Left ventricle myocardium superior (tissue), 1 donor: ENCODE measurements around the gene UNC79. TPM values are rescaled to one million over a fixed set of nuclear protein-coding genes. Genes with fewer than 3 reads are reported as not detected.
"Not testable (repeated sequence)": the region's sequence is repeated elsewhere in the genome, so short reads cannot be mapped to it uniquely, and the experiment has no call there.

Source experiments
- ATAC-seq: fragments of 200-7000 bp; cut with Tn5 transposase; one replicate; pipeline ENCODE4 v1.9.1; 2020; ENCODE audit warnings: mild to moderate bottlenecking, moderate library complexity
- DNase-seq: peaks from one replicate; pipeline ENCODE4 v3.0.0-alpha.2; 2020
- intact Hi-C: fragments of 100-400 bp; cut with micrococcal nuclease; formaldehyde crosslinking; loops from one replicate; pipeline ENCODE4 v1.11.0; 2022
- total RNA-seq: library from RNA; stranded (reverse); fragmentation: NEBNext Ultra II Directional; extraction: Animal tissue kit (Norgen Biotek cat#: 25700); gene quantifications from one replicate; pipeline ENCODE4 v1.2.1, GENCODE V29; 2021
- donor health status: DM: no; HTN: yes; CAD: no; lungs with severe emphysema.

UNC79 gene
- total RNA-seq, 1 donor from 2014 or later = 0.25 TPM

- ATAC-seq (no peak), DNase-seq (no peak)
- intact Hi-C loops = no loop called here
Observed at GRCh38 chr14:93481758-93482157, 51.0 kb downstream of the UNC79 start.

- intact Hi-C loops = no loop called here
- no peak for DNase-seq
- no peak for ATAC-seq
Observed at GRCh38 chr14:93490001-93490400, 59.3 kb downstream of the UNC79 start.

DNA sequence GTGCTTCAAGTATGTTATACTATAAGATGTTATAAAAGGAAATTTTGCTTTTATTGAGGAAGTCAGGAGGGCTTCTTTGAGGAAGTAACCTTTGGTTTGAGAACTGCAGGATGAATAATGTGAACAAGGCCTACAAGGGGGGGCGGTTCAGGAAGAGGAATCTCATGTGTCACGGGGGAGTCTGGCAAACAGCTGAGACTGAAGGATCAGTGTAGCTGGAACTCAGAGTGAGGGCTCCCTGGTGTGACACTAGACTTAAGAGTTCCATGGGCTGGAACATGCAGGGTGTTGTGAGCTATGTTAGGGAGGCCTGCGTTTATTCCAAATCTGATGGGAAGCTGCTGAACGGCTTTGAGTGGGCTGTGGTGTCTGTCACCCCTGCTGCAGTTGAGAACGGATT lies 62.3 kb downstream of the UNC79 start:
- ATAC-seq = peak; percentile 29
- intact Hi-C loops = no loop called here
- no peak for DNase-seq

- ATAC-seq, intact Hi-C loops, DNase-seq: not testable (repeated sequence)
Observed at GRCh38 chr14:93493622-93494021, 62.9 kb downstream of the UNC79 start.

DNA sequence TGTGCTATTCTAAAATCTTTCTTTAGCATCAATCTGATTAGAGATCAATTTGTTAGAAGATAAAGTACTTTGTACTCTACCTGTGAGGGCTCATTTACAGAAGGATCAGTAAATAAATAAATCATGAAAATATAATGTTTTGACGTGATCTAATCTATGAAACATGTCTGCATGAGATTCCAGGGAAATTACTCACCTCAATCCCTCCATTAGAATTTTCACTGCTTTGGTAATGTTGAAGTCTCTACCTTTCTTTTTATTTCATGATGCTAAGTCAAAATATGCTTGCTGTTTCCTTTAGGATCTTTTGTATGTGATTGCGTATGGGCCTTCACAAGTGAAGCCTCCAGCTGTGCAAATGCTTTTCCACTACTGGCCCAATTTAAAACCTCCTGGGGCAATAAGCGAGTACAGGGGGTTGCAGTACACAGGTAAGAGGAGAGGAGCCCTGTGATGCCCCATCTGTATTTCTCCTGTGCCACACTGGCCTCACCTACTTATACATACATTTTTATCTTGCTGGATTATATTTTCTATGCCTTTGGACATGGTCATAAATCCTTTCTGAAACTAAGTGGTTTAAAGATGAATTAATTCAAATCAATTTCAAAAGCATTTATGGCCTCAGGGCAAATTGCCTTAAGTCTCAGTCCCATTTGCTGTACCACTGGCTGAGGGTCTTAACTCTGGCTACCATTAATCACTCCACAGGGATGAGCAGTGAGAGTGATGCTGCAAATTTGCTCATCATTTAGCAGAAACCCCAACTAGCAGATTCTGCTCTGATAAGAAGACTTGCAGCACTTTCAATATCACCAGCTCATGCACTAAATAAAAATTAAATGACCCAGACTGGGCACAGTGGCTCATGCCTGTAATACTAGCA lies 66.4 kb downstream of the UNC79 start:
- intact Hi-C loops = no loop called here
- ATAC-seq (no peak), DNase-seq (no peak)

DNA sequence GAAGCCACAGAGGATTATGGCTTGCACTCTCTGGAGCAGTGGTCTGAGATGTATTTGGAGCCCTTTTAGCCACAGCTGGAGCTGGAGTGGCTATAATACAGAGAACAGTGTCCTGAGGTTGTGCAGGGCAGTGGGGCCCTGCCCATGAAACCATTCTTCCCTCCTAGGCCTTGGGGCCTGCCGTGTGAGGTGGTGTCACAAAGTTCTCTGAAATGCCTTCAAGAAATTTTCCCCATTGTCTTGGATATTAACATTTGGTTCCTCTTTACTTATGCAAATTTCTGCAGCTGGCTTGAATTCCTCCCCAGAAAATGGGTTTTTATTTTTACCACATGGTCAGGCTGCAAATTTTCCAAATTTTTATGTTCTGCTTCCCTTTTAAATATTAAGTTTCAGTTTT lies 79.3 kb downstream of the UNC79 start:
- ATAC-seq = no peak

DNA sequence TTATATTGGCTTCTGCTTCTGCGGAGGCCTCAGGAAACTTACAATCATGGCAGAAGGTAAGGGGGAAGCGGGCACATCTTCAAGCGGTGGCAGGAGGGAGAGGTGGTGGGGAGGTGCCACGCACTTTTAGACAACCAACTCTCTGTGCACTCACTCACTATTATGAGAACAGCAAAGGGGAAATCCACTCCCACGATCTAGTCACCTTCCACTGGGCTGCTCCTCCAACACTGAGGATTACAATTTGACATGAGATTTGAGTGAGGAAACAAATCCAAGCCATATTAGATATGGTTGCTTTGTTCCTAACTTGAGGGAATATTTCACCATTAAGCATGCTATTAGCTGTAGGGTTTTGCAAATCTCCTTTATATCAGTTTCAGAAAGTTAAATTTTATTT lies 80.3 kb downstream of the UNC79 start:
- DNase-seq = no peak
- ATAC-seq = no peak
- intact Hi-C loops = no loop called here

More for the DNA sequence above, 79.3 kb downstream of the UNC79 start:
- no peak for DNase-seq
- intact Hi-C loops = no loop called here

- no peak for ATAC-seq
- intact Hi-C loops = no loop called here
- no peak for DNase-seq
Observed at GRCh38 chr14:93520053-93520607, 89.4 kb downstream of the UNC79 start.

GRCh38 chr14:93522221-93522620 lies 91.5 kb downstream of the UNC79 start:
- intact Hi-C loops = no loop called here
- ATAC-seq = no peak
- no peak for DNase-seq

DNA sequence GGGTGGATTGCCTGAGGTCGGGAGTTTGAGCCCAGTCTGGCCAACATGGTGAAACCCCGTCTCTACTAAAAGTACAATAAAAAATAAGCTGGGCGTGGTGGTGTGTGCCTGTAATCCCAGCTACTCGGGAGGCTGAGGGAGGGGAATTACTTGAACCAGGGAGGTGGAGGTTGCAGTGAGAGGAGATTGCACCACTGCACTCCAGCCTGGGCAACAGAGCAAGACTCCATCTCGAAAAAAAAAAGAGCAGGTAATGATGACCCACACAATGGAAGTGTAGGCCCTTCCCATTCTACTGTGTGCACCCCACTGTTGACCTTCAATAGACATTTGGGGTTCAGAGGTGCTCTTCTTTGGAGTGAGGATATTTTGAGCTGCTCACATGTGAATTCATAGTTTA lies 94.5 kb downstream of the UNC79 start:
- ATAC-seq, intact Hi-C loops, DNase-seq: not testable (repeated sequence)

DNA sequence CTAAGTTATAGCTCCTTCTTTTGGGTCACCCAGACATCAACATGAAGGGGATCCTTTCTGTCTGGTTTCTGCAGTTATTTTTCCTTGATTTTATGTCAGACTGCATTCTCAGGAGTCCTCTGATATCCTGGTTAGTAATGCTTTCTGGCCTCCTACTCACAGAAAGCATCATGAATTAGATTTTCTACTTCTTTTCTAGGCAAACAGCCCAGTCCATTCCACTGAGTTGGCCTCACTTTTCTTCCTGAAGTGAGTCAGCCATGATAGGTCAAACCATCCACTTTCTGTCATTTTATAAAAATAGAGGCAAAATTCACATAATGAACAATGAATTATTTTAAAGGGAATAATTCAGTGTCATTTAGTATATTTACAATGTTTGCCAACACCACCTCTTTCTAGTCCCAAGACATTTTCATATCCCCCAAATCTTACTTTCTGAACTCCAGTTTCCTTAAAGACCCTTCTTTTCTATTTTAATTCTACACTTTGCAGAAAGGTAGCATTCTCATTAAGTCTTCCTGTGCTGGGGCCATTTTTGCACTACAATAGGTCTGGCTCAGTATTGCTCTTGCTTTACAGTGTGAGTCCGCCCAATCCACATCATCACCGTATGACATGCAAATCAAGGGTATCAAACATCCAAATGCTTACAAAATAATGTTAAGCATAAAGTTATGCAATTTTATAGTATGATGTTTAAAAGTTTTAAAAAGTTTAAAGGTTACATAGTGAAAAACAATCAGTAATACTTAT lies 95.1 kb downstream of the UNC79 start:
- DNase-seq (no peak), ATAC-seq (no peak)
- intact Hi-C loops = no loop called here

- intact Hi-C loops = no loop called here
- DNase-seq (no peak), ATAC-seq (no peak)
Observed at GRCh38 chr14:93527203-93527607, 96.5 kb downstream of the UNC79 start.

GRCh38 chr14:93528884-93529558 lies 98.3 kb downstream of the UNC79 start:
- intact Hi-C loops = no loop called here
- ATAC-seq (no peak), DNase-seq (no peak)

- ATAC-seq (no peak), DNase-seq (no peak)
- intact Hi-C loops = no loop called here
Observed at GRCh38 chr14:93531644-93532043, 100.9 kb downstream of the UNC79 start.

GRCh38 chr14:93532541-93532940 lies 101.8 kb downstream of the UNC79 start:
- ATAC-seq (no peak), DNase-seq (no peak)
- intact Hi-C loops = no loop called here

- intact Hi-C loops = no loop called here
- ATAC-seq (no peak), DNase-seq (no peak)
Observed at GRCh38 chr14:93533437-93533836, 102.7 kb downstream of the UNC79 start.

DNA sequence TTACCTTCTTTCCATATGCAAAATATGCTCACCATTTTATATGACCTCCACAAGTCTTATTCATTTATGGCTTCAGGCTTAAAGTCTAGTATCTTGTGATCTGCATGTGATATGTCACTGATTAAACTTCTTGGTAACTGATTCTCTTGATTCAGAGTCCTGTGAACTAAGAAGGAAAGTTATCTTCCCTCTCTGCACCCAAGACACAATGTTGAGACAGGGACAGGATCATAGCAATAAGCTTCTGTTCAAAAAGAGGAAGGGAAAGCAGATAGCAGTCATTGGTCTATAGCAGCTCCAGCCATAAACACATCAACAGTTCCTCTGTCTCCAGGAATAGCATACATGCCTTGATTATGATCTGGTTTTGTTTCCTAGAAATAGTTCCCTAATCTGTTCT lies 103.1 kb downstream of the UNC79 start:
- intact Hi-C loops = no loop called here
- no peak for DNase-seq
- peak; percentile 62 for ATAC-seq

GRCh38 chr14:93535537-93535936 lies 104.8 kb downstream of the UNC79 start:
- intact Hi-C loops = no loop called here

DNA sequence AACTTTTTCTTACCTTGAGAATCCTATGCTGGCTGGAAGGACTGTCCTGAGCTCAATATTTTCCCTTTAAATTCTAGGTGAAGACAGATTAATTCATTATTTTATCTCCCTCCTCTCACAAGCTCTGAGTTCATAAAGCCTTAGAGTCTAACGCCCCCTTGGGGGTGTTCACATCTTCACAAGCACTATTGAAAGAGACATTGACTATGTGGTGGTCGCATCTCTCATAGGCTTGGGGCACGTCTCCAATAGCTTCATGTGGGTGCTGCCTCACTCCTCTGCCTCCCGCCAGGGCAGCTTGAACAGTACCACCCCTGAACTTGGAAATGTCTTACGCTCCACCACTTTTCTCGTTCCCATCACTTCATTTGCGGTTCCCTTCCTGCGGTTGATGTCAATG lies 106.2 kb downstream of the UNC79 start:
- intact Hi-C loops = no loop called here
- no peak for ATAC-seq
- no peak for DNase-seq

More at GRCh38 chr14:93535537-93535936, 104.8 kb downstream of the UNC79 start:
- DNase-seq = no peak
- no peak for ATAC-seq

DNA sequence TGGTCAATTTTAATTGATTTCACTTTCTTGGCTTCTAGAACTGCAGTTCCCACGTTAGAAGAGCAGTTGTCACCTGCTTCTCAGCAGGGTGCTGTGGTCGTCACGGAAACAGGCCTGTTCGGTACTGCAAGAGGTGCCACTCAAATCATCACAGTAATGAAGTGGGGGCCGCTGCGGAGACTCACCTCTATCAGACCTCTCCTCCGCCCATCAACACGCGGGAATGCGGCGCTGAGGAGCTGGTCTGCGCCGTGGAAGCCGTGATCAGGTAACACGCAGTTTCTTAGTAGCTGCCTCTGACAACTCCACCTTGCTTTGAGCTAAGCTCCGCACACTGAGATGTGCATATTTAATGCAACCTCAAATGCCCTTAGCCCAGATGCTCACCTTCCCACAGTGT lies 107.2 kb downstream of the UNC79 start:
- intact Hi-C loops = no loop called here
- no peak for ATAC-seq
- DNase-seq = no peak
